Esophagus muscularis mucosa (tissue), 4 donors: Measurements from ENCODE around the gene TMEM11. TPM values are rescaled to one million over a fixed set of nuclear protein-coding genes. Genes with fewer than 3 reads are reported as not detected.

Experiments
- DNase-seq: peaks from one replicate; pipeline ENCODE4 v3.0.0-alpha.2; 2017; ENCODE audit errors: extremely low spot score
- H3K27ac ChIP-seq, 4 donors: fragments of 200-600 bp; sonication (generic); replicated peaks in 1 of 4; 1 replicate in 3 of 4; 2 replicates in 1 of 4; pipeline ENCODE4 v1.5.1; 2016 to 2019; ENCODE audit warnings: mild to moderate bottlenecking in 1 of 4
- H3K27me3 ChIP-seq, 4 donors: fragments of 200-600 bp; sonication (generic); one replicate each; pipeline versions ENCODE4 v1.5.1 to v1.6.0; 2016 to 2019
- H3K36me3 ChIP-seq, 4 donors: fragments of 200-600 bp; sonication (generic); one replicate each; pipeline ENCODE4 v1.5.1; 2016 to 2019
- H3K4me1 ChIP-seq, 4 donors: fragments of 200-600 bp; sonication (generic); one replicate each; pipeline ENCODE4 v1.5.1; 2016 to 2019
- H3K4me3 ChIP-seq, 4 donors: fragments of 200-600 bp; sonication (generic); 1 replicate in 2 of 4; 2 replicates in 2 of 4; pipeline ENCODE4 v1.5.1; 2016 to 2019; ENCODE audit warnings: mild to moderate bottlenecking in 4 of 4, moderate library complexity in 1 of 4
- H3K9me3 ChIP-seq, 4 donors: fragments of 200-600 bp; sonication (generic); 1 replicate in 3 of 4; 2 replicates in 1 of 4; pipeline ENCODE4 v1.5.1; 2016 to 2019
- EP300 ChIP-seq: sonication (generic); formaldehyde crosslinking; IDR thresholded peaks from one replicate; pipeline ENCODE4 v1.6.1; 2017; ENCODE audit warnings: antibody characterized with exemption
- POLR2A ChIP-seq: fragments of 450-650 bp; IDR thresholded peaks from one replicate; pipeline ENCODE4 v1.6.1; 2017; ENCODE audit warnings: antibody characterized with exemption, moderate library complexity, mild to moderate bottlenecking, low read depth
- POLR2AphosphoS5 ChIP-seq, 2 donors: sonication (generic); formaldehyde crosslinking; IDR thresholded peaks; one replicate each; pipeline ENCODE4 v1.6.1; 2017; ENCODE audit warnings: antibody characterized with exemption in 2 of 2
- WGBS: methylation state at CpG from one replicate; pipeline ENCODE4 v1.1.5; 2018; 5-methylcytosine and 5-hydroxymethylcytosine counted together
- intact Hi-C: fragments of 100-400 bp; cut with DNase I; formaldehyde crosslinking; loops from one replicate; pipeline ENCODE4 v1.15.1; 2023
- total RNA-seq, 4 donors: library from RNA; depleted of rRNA; stranded (reverse); fragments of >200 nt; gene quantifications; one replicate each; pipeline versions ENCODE4 v1.1.0 to v1.2.1, GENCODE V29; 2016
- TF ChIP-seq, protein P1 (sequence below), 3 experiments: fragments of 200-600 bp in 2 of 3; fragments of 450-650 bp in 1 of 3; sonication (generic) in 2 of 3; IDR thresholded peaks; one replicate each; pipeline ENCODE4 v1.5.1; 2017 to 2019; ENCODE audit warnings: antibody characterized with exemption in 3 of 3, mild to moderate bottlenecking in 2 of 3, moderate library complexity in 1 of 3

Gene TMEM11
- total RNA-seq, 4 donors from 2014 or later, result 24.1 to 31.0 (median 26.0) TPM

DNA sequence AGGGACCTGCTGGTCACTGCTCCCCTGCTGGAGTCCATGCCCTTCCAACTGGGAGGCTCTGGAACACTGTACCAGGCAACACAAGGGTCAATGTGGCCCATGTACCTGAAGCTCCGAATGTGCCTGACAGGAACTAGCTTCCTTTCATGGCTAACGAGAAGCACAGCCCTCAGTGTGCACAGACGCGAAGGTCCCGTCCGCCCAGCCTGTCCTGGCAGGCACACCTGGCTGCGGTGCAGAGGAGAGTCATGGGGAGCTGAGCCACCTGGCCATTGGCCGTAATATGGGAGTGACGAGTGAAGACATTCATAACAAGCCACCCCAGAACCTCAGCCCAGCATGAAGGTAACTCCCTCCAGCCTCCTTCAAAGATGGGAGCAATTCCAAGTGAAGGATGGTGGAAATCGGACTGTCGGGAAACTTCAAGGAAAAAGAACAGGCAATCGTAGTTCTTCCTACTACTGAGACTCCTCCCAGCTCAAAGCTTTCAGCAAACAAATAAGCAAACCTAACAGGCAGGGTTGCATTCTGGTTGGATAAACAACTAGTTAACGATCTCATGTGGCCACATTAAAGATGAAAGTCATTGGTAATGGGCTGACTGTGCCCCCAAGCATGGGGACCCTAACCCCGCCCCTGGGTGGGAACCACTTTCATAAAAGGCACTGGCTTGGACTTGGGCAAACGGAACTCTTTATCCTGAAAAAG, 13.2 kb downstream of the TMEM11 start:
- no peak overlapping the region for H3K27ac ChIP-seq
- intact Hi-C loops, result no loop called here

DNA sequence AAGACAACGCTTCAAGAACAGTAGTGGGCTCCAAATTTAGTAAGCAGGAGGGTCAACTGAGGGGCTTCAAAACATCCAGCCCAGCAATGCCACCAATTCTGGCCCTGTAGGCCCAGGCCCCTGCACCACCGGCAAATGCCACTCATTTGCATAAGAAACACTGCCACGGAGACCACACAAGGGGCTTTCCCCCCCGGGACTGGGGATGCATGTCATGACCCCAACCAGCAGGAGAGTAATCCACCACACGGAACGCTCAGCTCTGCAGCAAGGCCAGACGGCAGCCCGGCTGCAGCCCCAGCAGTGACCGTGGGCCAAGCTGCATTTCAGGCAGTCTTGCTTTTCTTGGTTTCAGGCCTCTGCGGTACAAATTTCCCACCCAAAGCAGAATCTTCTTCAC, 14.1 kb downstream of the TMEM11 start:
- H3K36me3 ChIP-seq, result peaks cover 15 to 35% (median 24%) of the 10 kb centered on the region in 4 donors
- no peak overlapping the region for H3K4me3 ChIP-seq
- no peaks in the 10 kb centered on the region for H3K9me3 ChIP-seq
- WGBS, result 77% methylated on average over 10 of the region's 10 CpGs
- intact Hi-C loops, result no loop called here
- H3K27me3 ChIP-seq, result no peaks in the 10 kb centered on the region
- DNase-seq, result no peak
- no peak overlapping the region for H3K27ac ChIP-seq
- peaks cover 51 to 63% (median 61%) of the 10 kb centered on the region in 4 donors for H3K4me1 ChIP-seq
- TF ChIP-seq POLR2A, result no peak
- no peak for TF ChIP-seq POLR2AphosphoS5 (IDR thresholded peaks at IDR 0.05)
- TF ChIP-seq, protein P1, sequence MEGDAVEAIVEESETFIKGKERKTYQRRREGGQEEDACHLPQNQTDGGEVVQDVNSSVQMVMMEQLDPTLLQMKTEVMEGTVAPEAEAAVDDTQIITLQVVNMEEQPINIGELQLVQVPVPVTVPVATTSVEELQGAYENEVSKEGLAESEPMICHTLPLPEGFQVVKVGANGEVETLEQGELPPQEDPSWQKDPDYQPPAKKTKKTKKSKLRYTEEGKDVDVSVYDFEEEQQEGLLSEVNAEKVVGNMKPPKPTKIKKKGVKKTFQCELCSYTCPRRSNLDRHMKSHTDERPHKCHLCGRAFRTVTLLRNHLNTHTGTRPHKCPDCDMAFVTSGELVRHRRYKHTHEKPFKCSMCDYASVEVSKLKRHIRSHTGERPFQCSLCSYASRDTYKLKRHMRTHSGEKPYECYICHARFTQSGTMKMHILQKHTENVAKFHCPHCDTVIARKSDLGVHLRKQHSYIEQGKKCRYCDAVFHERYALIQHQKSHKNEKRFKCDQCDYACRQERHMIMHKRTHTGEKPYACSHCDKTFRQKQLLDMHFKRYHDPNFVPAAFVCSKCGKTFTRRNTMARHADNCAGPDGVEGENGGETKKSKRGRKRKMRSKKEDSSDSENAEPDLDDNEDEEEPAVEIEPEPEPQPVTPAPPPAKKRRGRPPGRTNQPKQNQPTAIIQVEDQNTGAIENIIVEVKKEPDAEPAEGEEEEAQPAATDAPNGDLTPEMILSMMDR (IDR thresholded peaks at IDR 0.05), result no peak
- no peak for TF ChIP-seq EP300

More for the DNA sequence above, 13.2 kb downstream of the TMEM11 start:
- WGBS, result 70% methylated on average over 15 of the region's 15 CpGs
- Histone ChIP-seq H3K9me3 (no peaks in the 10 kb centered on the region), H3K27me3 (no peaks in the 10 kb centered on the region), H3K4me3 (no peak overlapping the region), H3K36me3 (peaks cover 15 to 34% (median 24%) of the 10 kb centered on the region in 4 donors), H3K4me1 (peaks cover 59 to 66% (median 63%) of the 10 kb centered on the region in 4 donors)
- TF ChIP-seq POLR2AphosphoS5 (IDR thresholded peaks at IDR 0.05) (no peak), EP300 (no peak), POLR2A (no peak)
- TF ChIP-seq, protein P1 (IDR thresholded peaks at IDR 0.05), result no peak
- DNase-seq, result no peak

DNA sequence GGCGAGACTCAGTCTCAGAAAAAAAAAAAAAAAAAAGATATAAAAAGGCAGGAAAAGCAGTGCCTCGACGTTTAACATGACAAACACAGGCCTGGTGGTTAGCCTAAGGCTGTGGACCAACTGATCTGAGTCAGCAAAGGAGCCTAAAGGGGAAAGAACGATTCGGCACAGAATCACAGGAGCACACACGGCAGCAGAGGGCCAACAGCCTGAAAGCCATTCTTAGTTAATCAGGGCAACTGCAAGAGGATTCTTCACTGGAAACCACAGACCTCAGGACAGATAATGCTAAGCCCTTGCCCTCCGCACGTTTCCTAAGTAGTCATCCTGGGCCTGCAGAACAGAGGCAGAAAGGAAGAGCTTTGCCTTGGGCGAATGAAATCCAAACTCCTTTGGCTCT, 14.7 kb downstream of the TMEM11 start:
- WGBS, result 57% methylated on average over 9 of the region's 9 CpGs
- no peak overlapping the region for H3K4me3 ChIP-seq
- no peak overlapping the region for H3K27ac ChIP-seq
- peaks cover 15 to 35% (median 24%) of the 10 kb centered on the region in 4 donors for H3K36me3 ChIP-seq
- DNase-seq, result no peak
- TF ChIP-seq POLR2A, result no peak
- no peak for TF ChIP-seq POLR2AphosphoS5 (IDR thresholded peaks at IDR 0.05)
- no peak for TF ChIP-seq EP300
- TF ChIP-seq, protein P1 (IDR thresholded peaks at IDR 0.05), result no peak
- no peaks in the 10 kb centered on the region for H3K9me3 ChIP-seq
- intact Hi-C loops, result no loop called here
- H3K27me3 ChIP-seq, result no peaks in the 10 kb centered on the region
- peaks cover 51 to 63% (median 60%) of the 10 kb centered on the region in 4 donors for H3K4me1 ChIP-seq

DNA sequence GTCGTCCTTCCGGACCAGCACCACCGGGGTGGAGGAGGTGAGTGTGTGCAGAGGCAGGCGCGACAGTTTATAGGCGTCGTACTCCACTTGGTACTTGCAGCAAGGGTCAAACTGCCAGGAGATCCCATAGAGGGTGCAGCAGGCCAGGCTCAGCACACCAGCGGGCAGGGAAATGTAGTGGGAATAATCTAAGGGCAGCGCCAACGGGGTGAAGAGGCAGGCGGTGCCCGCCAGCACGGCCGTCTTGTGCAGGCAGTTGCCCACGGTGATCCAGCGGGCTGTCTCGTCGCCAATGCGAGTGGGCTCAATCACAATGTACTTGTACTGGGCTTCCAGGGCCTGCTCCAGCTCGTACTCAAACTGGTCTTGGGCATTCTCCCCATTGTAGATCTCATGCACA, 15.6 kb downstream of the TMEM11 start:
- DNase-seq, result no peak
- intact Hi-C loops, result no loop called here
- H3K27me3 ChIP-seq, result no peaks in the 10 kb centered on the region
- WGBS, result 98% methylated on average over 11 of the region's 20 CpGs
- peaks cover 50 to 61% (median 58%) of the 10 kb centered on the region in 4 donors for H3K4me1 ChIP-seq
- TF ChIP-seq, protein P1 (IDR thresholded peaks at IDR 0.05), result no peak
- TF ChIP-seq POLR2A, result no peak
- no peak for TF ChIP-seq POLR2AphosphoS5 (IDR thresholded peaks at IDR 0.05)
- no peak for TF ChIP-seq EP300
- H3K9me3 ChIP-seq, result no peaks in the 10 kb centered on the region
- H3K36me3 ChIP-seq, result peaks cover 15 to 35% (median 24%) of the 10 kb centered on the region in 4 donors
- H3K27ac ChIP-seq, result no peak overlapping the region
- no peak overlapping the region for H3K4me3 ChIP-seq
